CD14-positive monocyte (primary cell): ENCODE data around the gene UNCX. TPM values are rescaled to one million over a fixed set of nuclear protein-coding genes. Genes with fewer than 3 reads are reported as not detected.

Experiments
- DNase-seq, 3 donors: peaks; one replicate each; pipeline ENCODE4 v3.0.0-alpha.2; 2011 to 2022
- H2AFZ ChIP-seq: 2 replicates; pipeline ENCODE4 v1.6.0; 2012; ENCODE audit warnings: mild to moderate bottlenecking, low read depth, low read length, inconsistent platforms; ENCODE audit not compliant: insufficient read depth, poor library complexity, severe bottlenecking
- H3K27ac ChIP-seq, 2 donors: 1 replicate in 1 of 2; 2 replicates in 1 of 2; pipeline ENCODE4 v1.5.1; 2012 to 2013; ENCODE audit warnings: low read length in 2 of 2, control low read depth in 1 of 2, inconsistent platforms in 1 of 2, low read depth in 1 of 2, mild to moderate bottlenecking in 1 of 2
- H3K27me3 ChIP-seq, 2 donors: one replicate each; pipeline versions ENCODE4 v1.6.0 to v1.6.1; 2011 to 2013; ENCODE audit warnings: low read length in 2 of 2; ENCODE audit not compliant: control insufficient read depth in 2 of 2, insufficient read depth in 2 of 2
- H3K36me3 ChIP-seq, 2 donors: replicated peaks in 1 of 2; 1 replicate in 1 of 2; 2 replicates in 1 of 2; pipeline versions ENCODE4 v1.5.1 to v1.6.1; 2012 to 2013; ENCODE audit warnings: low read length in 2 of 2, control low read depth in 1 of 2, inconsistent platforms in 1 of 2, mild to moderate bottlenecking in 1 of 2; ENCODE audit not compliant: insufficient read depth in 2 of 2, control insufficient read depth in 1 of 2
- H3K4me1 ChIP-seq, 2 donors: 1 replicate in 1 of 2; 2 replicates in 1 of 2; pipeline versions ENCODE4 v1.5.1 to v1.6.1; 2012 to 2013; ENCODE audit warnings: low read length in 2 of 2, control low read depth in 1 of 2, inconsistent platforms in 1 of 2, mild to moderate bottlenecking in 1 of 2, moderate library complexity in 1 of 2; ENCODE audit not compliant: insufficient read depth in 2 of 2, control insufficient read depth in 1 of 2
- H3K4me2 ChIP-seq: replicated peaks from 2 replicates; pipeline ENCODE3; 2012; ENCODE audit warnings: low read length, moderate library complexity, mild to moderate bottlenecking; ENCODE audit not compliant: poor library complexity, severe bottlenecking; ENCODE audit errors: extremely low read depth
- H3K4me3 ChIP-seq, 3 experiments: fragments of 200-600 bp in 1 of 3; sonication (generic) in 1 of 3; replicated peaks in 1 of 3; 1 replicate in 2 of 3; 2 replicates in 1 of 3; pipeline ENCODE4 v1.5.1; 2011 to 2013; ENCODE audit warnings: low read length in 3 of 3, mild to moderate bottlenecking in 3 of 3, control low read depth in 2 of 3, low read depth in 2 of 3, inconsistent platforms in 1 of 3, moderate library complexity in 1 of 3
- H3K79me2 ChIP-seq: 2 replicates; pipeline ENCODE4 v1.6.0; 2012; ENCODE audit warnings: mild to moderate bottlenecking, control low read depth, inconsistent platforms, low read length, moderate library complexity; ENCODE audit not compliant: insufficient read depth
- H3K9ac ChIP-seq: 2 replicates; pipeline ENCODE4 v1.6.0; 2017; ENCODE audit warnings: low read length, mild to moderate bottlenecking; ENCODE audit not compliant: insufficient read depth, poor library complexity, severe bottlenecking
- H3K9me3 ChIP-seq, 2 donors: replicated peaks in 1 of 2; 1 replicate in 1 of 2; 2 replicates in 1 of 2; pipeline versions ENCODE4 v1.5.1 to v1.6.1; 2012 to 2013; ENCODE audit warnings: low read length in 2 of 2, control low read depth in 1 of 2; ENCODE audit not compliant: control insufficient read depth in 1 of 2, insufficient read depth in 1 of 2
- H4K20me1 ChIP-seq: 2 replicates; pipeline ENCODE4 v1.6.0; 2012; ENCODE audit warnings: mild to moderate bottlenecking, low read length, control low read depth, moderate library complexity; ENCODE audit not compliant: insufficient read depth
- H3K27ac Mint-ChIP-seq, 7 donors: one replicate each; pipeline ENCODE4 v1.8.0; 2020; ENCODE audit warnings: mild to moderate bottlenecking in 7 of 7, mixed read lengths in 7 of 7, moderate library complexity in 6 of 7, inconsistent platforms in 2 of 7
- H3K27me3 Mint-ChIP-seq, 3 donors: one replicate each; pipeline ENCODE4 v1.8.0; 2021 to 2022; ENCODE audit warnings: low read depth in 3 of 3, mild to moderate bottlenecking in 3 of 3, mixed read lengths in 3 of 3, moderate library complexity in 3 of 3, inconsistent platforms in 1 of 3
- H3K36me3 Mint-ChIP-seq, 2 donors: one replicate each; pipeline ENCODE4 v1.8.0; 2020; ENCODE audit warnings: mixed read lengths in 2 of 2, inconsistent platforms in 1 of 2, mild to moderate bottlenecking in 1 of 2
- H3K4me1 Mint-ChIP-seq: one replicate; pipeline ENCODE4 v1.8.0; 2020; ENCODE audit warnings: mild to moderate bottlenecking, mixed read lengths
- H3K4me3 Mint-ChIP-seq, 2 donors: one replicate each; pipeline ENCODE4 v1.8.0; 2020; ENCODE audit warnings: mild to moderate bottlenecking in 2 of 2, mixed read lengths in 2 of 2, moderate library complexity in 1 of 2
- H3K9me3 Mint-ChIP-seq, 7 donors: one replicate each; pipeline ENCODE4 v1.8.0; 2020 to 2022; ENCODE audit warnings: mixed read lengths in 7 of 7, mild to moderate bottlenecking in 6 of 7, moderate library complexity in 6 of 7, inconsistent platforms in 2 of 7
- CTCF ChIP-seq: fragments of 200-600 bp; IDR thresholded peaks from one replicate; pipeline ENCODE4 v1.8.0; 2022; ENCODE audit warnings: antibody characterized with exemption, mild to moderate bottlenecking
- whole genome bisulfite sequencing: methylation state at CpG from one replicate; pipeline ENCODE4 v1.1.5; 2013; ENCODE audit warnings: missing lambda C conversion rate; ENCODE audit not compliant: insufficient coverage; 5-methylcytosine and 5-hydroxymethylcytosine counted together
- intact Hi-C, 2 donors: fragments of 100-400 bp; cut with micrococcal nuclease; formaldehyde crosslinking; loops; one replicate each; pipeline versions ENCODE4 v1.15.0 to v1.15.1; 2023
- polyA plus RNA-seq, 3 donors: library from polyadenylated mRNA; depleted of rRNA in 1 of 3; unstranded in 2 of 3; stranded (reverse) in 1 of 3; fragments of 300-500 nt in 2 of 3; fragments of >200 nt in 1 of 3; fragmentation: Illumina TruSeq in 2 of 3; gene quantifications; 1 replicate in 2 of 3; 2 replicates in 1 of 3; pipeline ENCODE4 v1.2.3, GENCODE V29; 2012 to 2021

The UNCX gene
- polyA plus RNA-seq, 3 donors = not detected

- no peak for DNase-seq
- Mint-ChIP-seq H3K27me3 (peaks cover 85 to 93% (median 91%) of the 10 kb centered on the region in 3 donors), H3K4me3 (peak overlapping the region in 1 of 2 donors; percentile 90), H3K27ac (no peak overlapping the region), H3K4me1 (peaks cover 10% of the 10 kb centered on the region), H3K9me3 (peaks cover 0 to 25% (median 8%) of the 10 kb centered on the region in 7 donors), H3K36me3 (peaks cover 0 to 4% of the 10 kb centered on the region in 2 donors)
- Histone ChIP-seq H4K20me1 (no peaks in the 10 kb centered on the region), H3K4me2 (no peak overlapping the region), H3K27ac (no peak overlapping the region), H3K27me3 (peaks cover 48 to 87% of the 10 kb centered on the region in 2 donors), H3K4me1 (peaks cover 7 to 8% of the 10 kb centered on the region in 2 donors), H3K36me3 (no peaks in the 10 kb centered on the region), H3K9ac (no peak overlapping the region), H3K79me2 (no peaks in the 10 kb centered on the region), H3K9me3 (peaks cover 0 to 7% of the 10 kb centered on the region in 2 donors), H2AFZ (no peak overlapping the region), H3K4me3 (no peak overlapping the region)
- TF ChIP-seq CTCF = peak; percentile 77
- WGBS = 2% methylated on average over 36 of the region's 52 CpGs
- intact Hi-C loops = loop anchor here (5.0 to 10.0 kb wide), 2 partner anchors 189 to 247 kb away; no protein-coding TSS in a partner anchor
Observed at GRCh38 chr7:1225441-1226185, 7.1 kb upstream of the UNCX start.

GRCh38 chr7:1226186-1226901 lies 6.3 kb upstream of the UNCX start:
- Histone ChIP-seq H2AFZ (no peak overlapping the region), H3K9me3 (peaks cover 0 to 7% of the 10 kb centered on the region in 2 donors), H3K79me2 (no peaks in the 10 kb centered on the region), H3K9ac (no peak overlapping the region), H4K20me1 (no peaks in the 10 kb centered on the region), H3K4me2 (no peak overlapping the region), H3K4me3 (no peak overlapping the region), H3K27ac (no peak overlapping the region), H3K36me3 (no peaks in the 10 kb centered on the region), H3K4me1 (peaks cover 7 to 8% of the 10 kb centered on the region in 2 donors), H3K27me3 (peaks cover 53 to 87% of the 10 kb centered on the region in 2 donors)
- WGBS = 36% methylated on average over 15 of the region's 23 CpGs
- peaks cover 85 to 93% (median 91%) of the 10 kb centered on the region in 3 donors for H3K27me3 Mint-ChIP-seq
- no peak for TF ChIP-seq CTCF
- peaks cover 0 to 31% (median 8%) of the 10 kb centered on the region in 7 donors for H3K9me3 Mint-ChIP-seq
- peak overlapping the region in 1 of 2 donors; percentile 90 for H3K4me3 Mint-ChIP-seq
- H3K27ac Mint-ChIP-seq = no peak overlapping the region
- DNase-seq = no peak
- intact Hi-C loops = loop anchor here (5.0 to 10.0 kb wide), 2 partner anchors 188 to 246 kb away; no protein-coding TSS in a partner anchor
- peaks cover 14% of the 10 kb centered on the region for H3K4me1 Mint-ChIP-seq
- peaks cover 0 to 4% of the 10 kb centered on the region in 2 donors for H3K36me3 Mint-ChIP-seq
